PC-9 (cell line): Measurements from ENCODE around the gene CSNK2A1.

Experiments used
- EZH2 ChIP-seq: fragments of 200-600 bp; sonication (generic); IDR thresholded peaks from 2 replicates; pipeline ENCODE4 v1.8.0; 2017; ENCODE audit warnings: antibody characterized with exemption, low read depth
- TF ChIP-seq, protein P1 (sequence below): fragments of 200-600 bp; sonication (generic); conservative IDR thresholded peaks from 2 replicates; pipeline ENCODE4 v1.6.1; 2017; ENCODE audit warnings: mixed run types, antibody characterized with exemption, mild to moderate bottlenecking, moderate library complexity

- TF ChIP-seq, protein P1, sequence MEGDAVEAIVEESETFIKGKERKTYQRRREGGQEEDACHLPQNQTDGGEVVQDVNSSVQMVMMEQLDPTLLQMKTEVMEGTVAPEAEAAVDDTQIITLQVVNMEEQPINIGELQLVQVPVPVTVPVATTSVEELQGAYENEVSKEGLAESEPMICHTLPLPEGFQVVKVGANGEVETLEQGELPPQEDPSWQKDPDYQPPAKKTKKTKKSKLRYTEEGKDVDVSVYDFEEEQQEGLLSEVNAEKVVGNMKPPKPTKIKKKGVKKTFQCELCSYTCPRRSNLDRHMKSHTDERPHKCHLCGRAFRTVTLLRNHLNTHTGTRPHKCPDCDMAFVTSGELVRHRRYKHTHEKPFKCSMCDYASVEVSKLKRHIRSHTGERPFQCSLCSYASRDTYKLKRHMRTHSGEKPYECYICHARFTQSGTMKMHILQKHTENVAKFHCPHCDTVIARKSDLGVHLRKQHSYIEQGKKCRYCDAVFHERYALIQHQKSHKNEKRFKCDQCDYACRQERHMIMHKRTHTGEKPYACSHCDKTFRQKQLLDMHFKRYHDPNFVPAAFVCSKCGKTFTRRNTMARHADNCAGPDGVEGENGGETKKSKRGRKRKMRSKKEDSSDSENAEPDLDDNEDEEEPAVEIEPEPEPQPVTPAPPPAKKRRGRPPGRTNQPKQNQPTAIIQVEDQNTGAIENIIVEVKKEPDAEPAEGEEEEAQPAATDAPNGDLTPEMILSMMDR = no peak
- no peak for TF ChIP-seq EZH2
Observed at GRCh38 chr20:426566-426965, 117.0 kb downstream of the CSNK2A1 start.
